Endodermal cell (in vitro differentiated cells): ENCODE results near the gene BAZ1B. TPM values are rescaled to one million over a fixed set of nuclear protein-coding genes. Genes with fewer than 3 reads are reported as not detected.
"Not testable (repeated sequence)": the region's sequence is repeated elsewhere in the genome, so short reads cannot be mapped to it uniquely, and the experiment has no call there.

Source experiments
- DNase-seq: peaks from one replicate; pipeline ENCODE4 v3.0.0-alpha.2; 2017
- H3K27ac ChIP-seq: 2 replicates; pipeline ENCODE4 v1.5.1; 2013; ENCODE audit warnings: mild to moderate bottlenecking, low read depth, low read length, moderate library complexity
- H3K27me3 ChIP-seq: 2 replicates; pipeline ENCODE4 v1.6.1; 2013; ENCODE audit warnings: mild to moderate bottlenecking, low read length, moderate library complexity; ENCODE audit not compliant: insufficient read depth, control insufficient read depth, poor library complexity, severe bottlenecking
- H3K36me3 ChIP-seq: 2 replicates; pipeline ENCODE4 v1.7.0; 2013; ENCODE audit warnings: mild to moderate bottlenecking, low read length, moderate library complexity; ENCODE audit not compliant: control insufficient read depth, insufficient read depth
- H3K4me1 ChIP-seq: one replicate; pipeline ENCODE4 v1.7.0; 2013; ENCODE audit warnings: low read length; ENCODE audit not compliant: control insufficient read depth, insufficient read depth
- H3K4me3 ChIP-seq: 2 replicates; pipeline ENCODE4 v1.5.1; 2013; ENCODE audit warnings: mild to moderate bottlenecking, low read length, moderate library complexity
- H3K9ac ChIP-seq: 2 replicates; pipeline ENCODE4 v1.6.1; 2013; ENCODE audit warnings: mild to moderate bottlenecking, low read length, moderate library complexity; ENCODE audit not compliant: poor library complexity, severe bottlenecking; ENCODE audit errors: extremely low read depth
- H3K9me3 ChIP-seq: 2 replicates; pipeline ENCODE4 v1.6.1; 2013; ENCODE audit warnings: mild to moderate bottlenecking, low read length, moderate library complexity; ENCODE audit not compliant: control insufficient read depth
- H3K27ac Mint-ChIP-seq: 2 replicates; pipeline ENCODE4 v1.8.0; 2020; ENCODE audit warnings: mixed read lengths
- H3K27me3 Mint-ChIP-seq: 2 replicates; pipeline ENCODE4 v1.8.0; 2021; ENCODE audit warnings: mild to moderate bottlenecking, mixed read lengths; ENCODE audit not compliant: insufficient read depth
- H3K36me3 Mint-ChIP-seq: 2 replicates; pipeline ENCODE4 v1.8.0; 2020; ENCODE audit warnings: low read depth, mixed read lengths
- H3K4me1 Mint-ChIP-seq: 2 replicates; pipeline ENCODE4 v1.8.0; 2020; ENCODE audit warnings: mixed read lengths
- H3K4me3 Mint-ChIP-seq: 2 replicates; pipeline ENCODE4 v1.8.0; 2020; ENCODE audit warnings: mild to moderate bottlenecking, moderate library complexity, mixed read lengths
- H3K9me3 Mint-ChIP-seq: 2 replicates; pipeline ENCODE4 v1.8.0; 2020; ENCODE audit warnings: mild to moderate bottlenecking, mixed read lengths
- WGBS, 2 experiments: methylation state at CpG; one replicate each; pipeline versions ENCODE4 v1.1.5 to v1.1.7; 2013; ENCODE audit warnings: missing lambda C conversion rate in 2 of 2, mixed read lengths in 1 of 2; ENCODE audit not compliant: insufficient coverage in 1 of 2, insufficient read length in 1 of 2; 5-methylcytosine and 5-hydroxymethylcytosine counted together
- total RNA-seq, 2 donors: library from RNA; stranded (reverse); fragmentation: NEBNext Ultra II Directional in 1 of 2; extraction: Animal tissue kit (Norgen Biotek cat#: 25700) in 1 of 2; gene quantifications; 2 replicates in 1 of 2; 3 replicates in 1 of 2; pipeline ENCODE4 v1.2.1, GENCODE V29; 2021
- TF ChIP-seq, protein P1 (sequence below): fragments of 200-600 bp; sonication (generic); conservative IDR thresholded peaks from 2 replicates; pipeline ENCODE4 v1.5.0; 2021; ENCODE audit warnings: antibody characterized with exemption, mild to moderate bottlenecking

The BAZ1B gene
- total RNA-seq, 2 donors from 2014 or later: 66.4 to 72.1 TPM

DNA sequence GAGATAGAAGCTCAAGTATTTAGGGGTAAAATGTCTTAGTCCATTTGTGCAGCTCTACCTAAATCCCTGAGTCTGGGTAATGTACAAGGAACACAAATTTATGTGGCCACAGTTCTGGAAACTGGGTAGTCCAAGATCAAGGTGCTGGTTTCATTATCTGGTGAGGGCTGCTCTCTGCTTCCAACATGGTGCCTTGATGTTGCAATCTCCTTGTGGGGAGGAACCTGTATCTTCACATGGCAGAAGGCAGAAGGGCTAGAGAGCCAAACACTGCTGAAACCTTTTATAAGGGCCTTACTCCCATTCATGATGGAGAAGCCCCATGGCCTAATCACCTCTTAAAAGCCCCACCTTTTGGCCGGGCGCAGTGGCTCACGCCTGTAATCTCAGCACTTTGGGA lies 8.7 kb upstream of the BAZ1B start:
- no peaks in the 10 kb centered on the region for H3K27me3 Mint-ChIP-seq
- H3K27me3 ChIP-seq: no peaks in the 10 kb centered on the region
- H3K4me1 ChIP-seq: no peaks in the 10 kb centered on the region
- no peak overlapping the region for H3K9ac ChIP-seq
- H3K27ac ChIP-seq: no peak overlapping the region
- no peaks in the 10 kb centered on the region for H3K9me3 Mint-ChIP-seq
- no peak for DNase-seq
- H3K4me3 Mint-ChIP-seq: no peak overlapping the region
- no peak overlapping the region for H3K4me3 ChIP-seq
- no peaks in the 10 kb centered on the region for H3K4me1 Mint-ChIP-seq
- H3K27ac Mint-ChIP-seq: no peak overlapping the region
- WGBS, 2 experiments: 97% methylated on average over 3 of the region's 3 CpGs; no CpG with 5 or more reads in 1 of the 2 experiments
- H3K36me3 ChIP-seq: peaks cover 6% of the 10 kb centered on the region
- TF ChIP-seq, protein P1, sequence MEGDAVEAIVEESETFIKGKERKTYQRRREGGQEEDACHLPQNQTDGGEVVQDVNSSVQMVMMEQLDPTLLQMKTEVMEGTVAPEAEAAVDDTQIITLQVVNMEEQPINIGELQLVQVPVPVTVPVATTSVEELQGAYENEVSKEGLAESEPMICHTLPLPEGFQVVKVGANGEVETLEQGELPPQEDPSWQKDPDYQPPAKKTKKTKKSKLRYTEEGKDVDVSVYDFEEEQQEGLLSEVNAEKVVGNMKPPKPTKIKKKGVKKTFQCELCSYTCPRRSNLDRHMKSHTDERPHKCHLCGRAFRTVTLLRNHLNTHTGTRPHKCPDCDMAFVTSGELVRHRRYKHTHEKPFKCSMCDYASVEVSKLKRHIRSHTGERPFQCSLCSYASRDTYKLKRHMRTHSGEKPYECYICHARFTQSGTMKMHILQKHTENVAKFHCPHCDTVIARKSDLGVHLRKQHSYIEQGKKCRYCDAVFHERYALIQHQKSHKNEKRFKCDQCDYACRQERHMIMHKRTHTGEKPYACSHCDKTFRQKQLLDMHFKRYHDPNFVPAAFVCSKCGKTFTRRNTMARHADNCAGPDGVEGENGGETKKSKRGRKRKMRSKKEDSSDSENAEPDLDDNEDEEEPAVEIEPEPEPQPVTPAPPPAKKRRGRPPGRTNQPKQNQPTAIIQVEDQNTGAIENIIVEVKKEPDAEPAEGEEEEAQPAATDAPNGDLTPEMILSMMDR: no peak
- no peaks in the 10 kb centered on the region for H3K9me3 ChIP-seq
- peaks cover 8% of the 10 kb centered on the region for H3K36me3 Mint-ChIP-seq

GRCh38 chr7:73526896-73527821 lies 5.1 kb upstream of the BAZ1B start:
- Histone ChIP-seq H3K36me3 (no peaks in the 10 kb centered on the region), H3K27me3 (no peaks in the 10 kb centered on the region), H3K4me1 (no peaks in the 10 kb centered on the region), H3K9ac (no peak overlapping the region), H3K4me3 (no peak overlapping the region), H3K9me3 (no peaks in the 10 kb centered on the region), H3K27ac (no peak overlapping the region)
- peaks cover 1% of the 10 kb centered on the region for H3K36me3 Mint-ChIP-seq
- TF ChIP-seq, protein P1: no peak
- no peak overlapping the region for H3K27ac Mint-ChIP-seq
- DNase-seq: peak; percentile 56
- no peak overlapping the region for H3K4me3 Mint-ChIP-seq
- H3K27me3 Mint-ChIP-seq: no peaks in the 10 kb centered on the region
- H3K4me1 Mint-ChIP-seq: peaks cover 4% of the 10 kb centered on the region
- no peaks in the 10 kb centered on the region for H3K9me3 Mint-ChIP-seq
- 90 to 92% methylated on average over 3 to 8 of the region's 8 CpGs for WGBS, 2 experiments

- H3K9me3 Mint-ChIP-seq, H3K4me3 ChIP-seq, H3K4me3 Mint-ChIP-seq, H3K36me3 Mint-ChIP-seq, H3K27ac Mint-ChIP-seq, H3K4me1 Mint-ChIP-seq, H3K36me3 ChIP-seq, H3K4me1 ChIP-seq, H3K9me3 ChIP-seq, H3K27me3 Mint-ChIP-seq, H3K9ac ChIP-seq, DNase-seq, H3K27me3 ChIP-seq, H3K27ac ChIP-seq: not testable (repeated sequence)
- 91 to 100% methylated on average over 1 of the region's 1 CpG for WGBS, 2 experiments
These were observed 4.0 kb upstream of the BAZ1B start for GRCh38 chr7:73526158-73526494.
